ENCODE data around the gene GJA3.
A peak's percentile ranks its signal among the peaks of the same experiment; 100 is the strongest.

Gene GJA3

DNA sequence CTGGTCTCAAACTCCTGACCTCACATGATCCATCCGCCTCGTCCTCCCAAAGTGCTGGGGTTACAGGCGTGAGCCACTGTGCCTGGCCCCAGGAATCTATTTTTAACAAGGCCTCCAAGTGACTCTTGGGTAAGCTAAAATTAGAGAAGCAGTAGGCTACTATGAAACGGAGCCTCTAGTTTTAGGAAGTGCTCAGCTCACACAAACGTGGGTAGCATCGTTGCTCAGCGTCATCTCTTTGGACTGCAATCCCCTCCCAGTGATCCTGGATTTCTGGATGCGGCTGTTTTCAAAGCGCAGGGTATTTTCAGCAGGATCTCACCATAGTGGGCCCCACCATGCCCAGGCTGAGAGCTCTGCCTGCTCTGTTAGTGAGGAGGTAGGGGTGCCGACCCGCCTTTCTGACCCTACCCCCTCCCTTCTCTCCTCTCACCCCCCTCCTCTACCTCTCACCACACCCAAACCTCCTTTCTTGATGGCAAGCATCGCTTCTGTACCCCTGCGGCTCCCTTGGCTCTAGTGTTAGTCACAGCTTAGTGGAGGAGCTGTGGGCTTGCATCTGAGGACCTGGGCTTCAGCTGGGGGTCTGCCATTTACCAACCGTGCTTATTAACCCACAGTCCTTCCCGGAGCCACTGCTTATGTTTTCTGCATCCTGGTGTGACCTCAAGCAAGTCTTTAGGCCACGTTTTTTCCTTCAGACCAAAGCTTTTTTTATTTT, 34.2 kb downstream of the GJA3 start:
- TF ChIP-seq, protein P1, sequence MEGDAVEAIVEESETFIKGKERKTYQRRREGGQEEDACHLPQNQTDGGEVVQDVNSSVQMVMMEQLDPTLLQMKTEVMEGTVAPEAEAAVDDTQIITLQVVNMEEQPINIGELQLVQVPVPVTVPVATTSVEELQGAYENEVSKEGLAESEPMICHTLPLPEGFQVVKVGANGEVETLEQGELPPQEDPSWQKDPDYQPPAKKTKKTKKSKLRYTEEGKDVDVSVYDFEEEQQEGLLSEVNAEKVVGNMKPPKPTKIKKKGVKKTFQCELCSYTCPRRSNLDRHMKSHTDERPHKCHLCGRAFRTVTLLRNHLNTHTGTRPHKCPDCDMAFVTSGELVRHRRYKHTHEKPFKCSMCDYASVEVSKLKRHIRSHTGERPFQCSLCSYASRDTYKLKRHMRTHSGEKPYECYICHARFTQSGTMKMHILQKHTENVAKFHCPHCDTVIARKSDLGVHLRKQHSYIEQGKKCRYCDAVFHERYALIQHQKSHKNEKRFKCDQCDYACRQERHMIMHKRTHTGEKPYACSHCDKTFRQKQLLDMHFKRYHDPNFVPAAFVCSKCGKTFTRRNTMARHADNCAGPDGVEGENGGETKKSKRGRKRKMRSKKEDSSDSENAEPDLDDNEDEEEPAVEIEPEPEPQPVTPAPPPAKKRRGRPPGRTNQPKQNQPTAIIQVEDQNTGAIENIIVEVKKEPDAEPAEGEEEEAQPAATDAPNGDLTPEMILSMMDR (IDR thresholded peaks at IDR 0.05; ENCODE audit: low read depth, low read length, missing control alignments) = no peak
- DNase-seq (ENCODE audit: low read depth) = no peak
- H3K4me3 ChIP-seq (ENCODE audit: low read depth, low read length) = no peak overlapping the region
- in situ Hi-C loops (cut with HindIII; ENCODE audit: low sequenced_read_pairs) = no loop called here

DNA sequence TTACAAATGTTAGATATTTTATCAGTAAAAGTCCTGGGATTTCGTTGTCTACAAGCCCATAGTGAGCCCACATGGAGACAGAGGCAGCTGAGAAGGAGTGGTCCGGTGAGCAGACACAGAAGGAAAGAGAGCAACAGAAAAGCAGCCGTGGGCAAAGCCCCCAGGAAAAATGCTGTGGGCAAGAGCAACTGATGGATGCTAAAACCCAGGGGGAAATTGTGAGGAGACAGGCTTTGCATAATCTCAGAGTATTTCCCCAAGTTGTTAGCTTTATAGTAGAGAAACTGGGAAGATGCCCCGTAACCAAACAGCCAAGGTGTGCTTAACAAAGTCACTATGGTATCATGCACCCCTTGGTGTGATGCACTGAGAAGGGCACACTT, 35.1 kb downstream of the GJA3 start:
- DNase-seq (ENCODE audit: low read depth) = no peak
- in situ Hi-C loops (cut with HindIII; ENCODE audit: low sequenced_read_pairs) = no loop called here
- TF ChIP-seq, protein P1 (IDR thresholded peaks at IDR 0.05; ENCODE audit: low read depth, low read length, missing control alignments) = no peak
- no peak overlapping the region for H3K4me3 ChIP-seq (ENCODE audit: low read depth, low read length)

DNA sequence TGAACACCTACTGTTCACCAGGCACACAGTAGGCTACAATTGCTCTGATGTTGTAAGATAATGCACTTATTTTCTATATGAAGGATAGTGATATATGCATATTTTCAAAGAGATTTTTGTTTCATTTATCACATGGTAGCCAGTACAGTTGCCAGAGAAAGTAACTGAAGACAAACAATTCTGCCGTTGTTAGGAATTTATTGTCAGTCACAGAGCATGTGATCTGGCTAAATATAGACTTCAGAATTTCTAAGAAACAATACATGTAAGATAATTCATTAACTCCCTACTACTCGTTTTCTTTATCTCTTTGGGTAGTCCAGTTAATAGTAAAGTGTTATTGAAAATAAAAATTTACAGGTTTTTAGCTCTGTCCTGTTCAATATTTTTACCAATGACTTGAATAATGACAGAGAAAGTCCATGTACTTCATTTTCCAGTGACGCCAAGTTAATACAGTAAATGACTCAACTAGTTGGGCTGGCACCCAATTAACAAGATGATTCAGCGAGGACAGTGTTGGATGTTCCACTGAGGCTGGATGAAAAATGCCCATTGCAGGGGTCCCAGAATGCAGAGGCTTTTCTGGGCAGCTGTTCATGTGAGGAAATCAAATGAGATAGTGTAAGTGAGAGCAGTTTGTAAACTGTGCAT, 35.6 kb downstream of the GJA3 start:
- DNase-seq (ENCODE audit: low read depth) = peak; percentile 52
- H3K4me3 ChIP-seq (ENCODE audit: low read depth, low read length) = no peak overlapping the region
- in situ Hi-C loops (cut with HindIII; ENCODE audit: low sequenced_read_pairs) = no loop called here
- TF ChIP-seq, protein P1 (IDR thresholded peaks at IDR 0.05; ENCODE audit: low read depth, low read length, missing control alignments) = no peak

DNA sequence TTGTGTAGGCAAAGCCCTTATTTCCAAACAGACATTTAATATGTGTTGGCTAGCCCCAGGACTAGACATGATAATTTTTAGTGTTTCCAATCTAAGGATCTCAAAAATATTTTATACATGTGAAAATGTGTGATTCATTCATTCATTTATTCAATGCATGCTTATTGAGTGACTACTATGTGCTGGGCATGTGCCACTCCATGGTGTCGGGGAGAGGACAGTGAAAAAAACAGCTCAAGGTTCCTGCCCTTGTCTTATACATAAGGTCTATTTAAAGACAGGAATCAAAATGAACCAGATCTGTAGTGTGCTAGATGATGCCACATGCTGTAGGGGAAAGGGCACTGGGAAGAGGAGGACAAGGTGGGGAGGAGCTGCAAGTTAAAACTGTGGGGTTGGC, 36.5 kb downstream of the GJA3 start:
- no peak for DNase-seq (ENCODE audit: low read depth)
- in situ Hi-C loops (cut with HindIII; ENCODE audit: low sequenced_read_pairs) = no loop called here
- TF ChIP-seq, protein P1 (IDR thresholded peaks at IDR 0.05; ENCODE audit: low read depth, low read length, missing control alignments) = no peak
- H3K4me3 ChIP-seq (ENCODE audit: low read depth, low read length) = no peak overlapping the region

DNA sequence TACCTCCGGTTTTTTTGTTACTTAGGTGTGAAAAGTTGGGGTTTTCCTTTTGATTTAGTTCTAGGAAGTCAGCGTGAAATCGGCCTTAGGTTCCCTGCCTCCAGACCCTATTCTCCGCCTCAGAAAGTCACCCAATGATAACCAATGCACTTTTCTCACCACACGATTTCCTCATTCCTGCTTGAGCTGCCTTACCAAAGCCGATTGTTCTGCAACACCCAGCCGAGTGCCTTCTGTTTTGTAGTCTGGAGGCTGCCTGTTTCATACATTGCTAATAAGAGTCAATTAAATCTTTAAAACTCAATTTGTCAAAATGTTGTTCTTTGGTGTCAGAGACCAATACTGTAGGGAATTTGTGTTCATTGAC, 39.7 kb downstream of the GJA3 start:
- TF ChIP-seq, protein P1 (IDR thresholded peaks at IDR 0.05; ENCODE audit: low read depth, low read length, missing control alignments) = no peak
- no peak overlapping the region for H3K4me3 ChIP-seq (ENCODE audit: low read depth, low read length)
- in situ Hi-C loops (cut with HindIII; ENCODE audit: low sequenced_read_pairs) = no loop called here
- no peak for DNase-seq (ENCODE audit: low read depth)

DNA sequence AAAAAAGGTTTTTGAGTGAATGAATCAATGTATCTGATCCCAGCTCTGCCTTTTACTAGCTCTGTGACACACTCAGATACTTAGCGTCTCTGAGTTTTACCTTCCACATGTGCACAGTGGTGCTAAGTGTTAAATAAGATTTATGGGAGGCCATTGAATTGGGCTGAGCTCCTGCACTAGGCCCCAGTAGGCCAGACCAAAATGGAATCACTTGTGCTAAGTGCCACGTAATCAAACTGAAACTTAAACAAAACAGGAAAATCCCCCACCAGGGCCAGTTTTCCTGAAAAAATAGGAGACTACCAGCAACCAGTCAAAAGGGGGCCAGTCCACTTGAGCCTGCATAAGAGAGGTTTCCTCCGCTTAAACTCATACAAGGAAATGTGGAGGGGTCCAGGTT, 40.9 kb downstream of the GJA3 start:
- no peak overlapping the region for H3K4me3 ChIP-seq (ENCODE audit: low read depth, low read length)
- no peak for DNase-seq (ENCODE audit: low read depth)
- in situ Hi-C loops (cut with HindIII; ENCODE audit: low sequenced_read_pairs) = no loop called here
- TF ChIP-seq, protein P1 (IDR thresholded peaks at IDR 0.05; ENCODE audit: low read depth, low read length, missing control alignments) = no peak

All from astrocyte of the cerebellum (primary cell).